Measurements from ENCODE around the gene SRC. TPM values are rescaled to one million over a fixed set of nuclear protein-coding genes. Genes with fewer than 3 reads are reported as not detected.

Gene SRC
- total RNA-seq, 2 experiments from 2014 or later, result 4.2 to 5.7 TPM

GRCh38 chr20:37305839-37306238, 40.1 kb upstream of the SRC start:
- peaks cover 16% of the 10 kb centered on the region for H3K4me1 Mint-ChIP-seq
- intact Hi-C loops (cut with DNase I, micrococcal nuclease), result no loop called here
- H3K9me3 Mint-ChIP-seq (ENCODE audit: low read depth), result no peaks in the 10 kb centered on the region
- ChIA-PET CTCF (interaction anchor here (0.6 to 1.6 kb wide), 2 partner anchors 114 to 230 kb away, joined by 3 read pairs; no protein-coding TSS in a partner anchor), POLR2A (interaction anchor here (0.7 kb wide), 1 partner anchor 17 kb away, joined by 5 read pairs; no protein-coding TSS in a partner anchor)
- DNase-seq (no peak), ATAC-seq (no peak)
- H3K27ac Mint-ChIP-seq, result no peak overlapping the region
- H3K36me3 Mint-ChIP-seq (ENCODE audit: low read depth), result peaks cover 24% of the 10 kb centered on the region
- H3K4me3 Mint-ChIP-seq, result no peak overlapping the region
- H3K27me3 Mint-ChIP-seq, result no peaks in the 10 kb centered on the region

- H3K9me3 Mint-ChIP-seq (ENCODE audit: low read depth), result no peaks in the 10 kb centered on the region
- peaks cover 16% of the 10 kb centered on the region for H3K4me1 Mint-ChIP-seq
- H3K27ac Mint-ChIP-seq, result peak overlapping the region; percentile 74
- H3K27me3 Mint-ChIP-seq, result no peaks in the 10 kb centered on the region
- ATAC-seq (peak; percentile 98), DNase-seq (peak; percentile 43)
- intact Hi-C loops (cut with DNase I, micrococcal nuclease), result loop anchor here in 1 of 2 experiments (1.0 kb wide), 1 partner anchor 19 kb away; the partner anchor contains the start of gene MANBAL
- peaks cover 20% of the 10 kb centered on the region for H3K36me3 Mint-ChIP-seq (ENCODE audit: low read depth)
- no peak overlapping the region for H3K4me3 Mint-ChIP-seq
- POLR2A ChIA-PET, result no interaction called here
- CTCF ChIA-PET, result interaction anchor here (0.6 to 0.9 kb wide), 3 partner anchors 14 to 38 kb away, joined by 3 to 5 read pairs (median 3); no protein-coding TSS in a partner anchor
Observed at GRCh38 chr20:37308086-37309050, 37.6 kb upstream of the SRC start.

GRCh38 chr20:37309290-37309689, 36.6 kb upstream of the SRC start:
- H3K9me3 Mint-ChIP-seq (ENCODE audit: low read depth), result no peaks in the 10 kb centered on the region
- peaks cover 16% of the 10 kb centered on the region for H3K4me1 Mint-ChIP-seq
- ATAC-seq, result no peak
- no peaks in the 10 kb centered on the region for H3K27me3 Mint-ChIP-seq
- peaks cover 17% of the 10 kb centered on the region for H3K36me3 Mint-ChIP-seq (ENCODE audit: low read depth)
- DNase-seq, result no peak
- CTCF ChIA-PET, result interaction anchor here (0.7 to 0.9 kb wide), 2 partner anchors 33 to 39 kb away, joined by 3 to 5 read pairs; no protein-coding TSS in a partner anchor
- intact Hi-C loops (cut with DNase I, micrococcal nuclease), result no loop called here
- no peak overlapping the region for H3K4me3 Mint-ChIP-seq
- POLR2A ChIA-PET, result no interaction called here
- peak overlapping the region; percentile 74 for H3K27ac Mint-ChIP-seq

GRCh38 chr20:37309936-37310590, 35.9 kb upstream of the SRC start:
- DNase-seq (no peak), ATAC-seq (no peak)
- Mint-ChIP-seq H3K27me3 (no peaks in the 10 kb centered on the region), H3K27ac (no peak overlapping the region), H3K36me3 (ENCODE audit: low read depth) (peaks cover 17% of the 10 kb centered on the region), H3K4me1 (peaks cover 18% of the 10 kb centered on the region), H3K4me3 (no peak overlapping the region), H3K9me3 (ENCODE audit: low read depth) (no peaks in the 10 kb centered on the region)
- POLR2A ChIA-PET, result no interaction called here
- intact Hi-C loops (cut with DNase I, micrococcal nuclease), result no loop called here
- CTCF ChIA-PET, result no interaction called here

GRCh38 chr20:37310951-37311350, 35.0 kb upstream of the SRC start:
- Mint-ChIP-seq H3K4me1 (peaks cover 27% of the 10 kb centered on the region), H3K27me3 (no peaks in the 10 kb centered on the region), H3K27ac (no peak overlapping the region), H3K36me3 (ENCODE audit: low read depth) (peaks cover 17% of the 10 kb centered on the region), H3K4me3 (no peak overlapping the region), H3K9me3 (ENCODE audit: low read depth) (no peaks in the 10 kb centered on the region)
- DNase-seq (no peak), ATAC-seq (no peak)
- CTCF ChIA-PET, result no interaction called here
- POLR2A ChIA-PET, result no interaction called here
- intact Hi-C loops (cut with DNase I, micrococcal nuclease), result no loop called here

GRCh38 chr20:37311710-37312355, 34.1 kb upstream of the SRC start:
- H3K4me3 Mint-ChIP-seq, result no peak overlapping the region
- no peak overlapping the region for H3K27ac Mint-ChIP-seq
- DNase-seq (no peak), ATAC-seq (no peak)
- H3K36me3 Mint-ChIP-seq (ENCODE audit: low read depth), result peaks cover 23% of the 10 kb centered on the region
- no peaks in the 10 kb centered on the region for H3K9me3 Mint-ChIP-seq (ENCODE audit: low read depth)
- CTCF ChIA-PET, result no interaction called here
- intact Hi-C loops (cut with DNase I, micrococcal nuclease), result no loop called here
- peaks cover 36% of the 10 kb centered on the region for H3K4me1 Mint-ChIP-seq
- no peaks in the 10 kb centered on the region for H3K27me3 Mint-ChIP-seq
- POLR2A ChIA-PET, result interaction anchor here (0.6 kb wide), 1 partner anchor 1383 kb away, joined by 3 read pairs; no protein-coding TSS in a partner anchor

GRCh38 chr20:37313546-37314091, 32.3 kb upstream of the SRC start:
- Mint-ChIP-seq H3K27me3 (no peaks in the 10 kb centered on the region), H3K27ac (no peak overlapping the region), H3K9me3 (ENCODE audit: low read depth) (no peaks in the 10 kb centered on the region), H3K4me3 (no peak overlapping the region), H3K4me1 (peaks cover 30% of the 10 kb centered on the region), H3K36me3 (ENCODE audit: low read depth) (peaks cover 23% of the 10 kb centered on the region)
- intact Hi-C loops (cut with DNase I, micrococcal nuclease), result no loop called here
- DNase-seq (no peak), ATAC-seq (no peak)
- CTCF ChIA-PET, result interaction anchor here (0.9 kb wide), 1 partner anchor 15 kb away, joined by 3 read pairs; no protein-coding TSS in a partner anchor
- POLR2A ChIA-PET, result interaction anchor here (0.5 kb wide), 1 partner anchor 68 kb away, joined by 3 read pairs; no protein-coding TSS in a partner anchor

- Mint-ChIP-seq H3K27ac (peak overlapping the region; percentile 44), H3K4me3 (no peak overlapping the region), H3K36me3 (ENCODE audit: low read depth) (peaks cover 20% of the 10 kb centered on the region), H3K27me3 (no peaks in the 10 kb centered on the region), H3K9me3 (ENCODE audit: low read depth) (no peaks in the 10 kb centered on the region), H3K4me1 (peaks cover 26% of the 10 kb centered on the region)
- DNase-seq, result no peak
- CTCF ChIA-PET, result no interaction called here
- POLR2A ChIA-PET, result interaction anchor here (0.5 kb wide), 1 partner anchor 69 kb away, joined by 3 read pairs; no protein-coding TSS in a partner anchor
- ATAC-seq, result no peak
- intact Hi-C loops (cut with DNase I, micrococcal nuclease), result no loop called here
Observed at GRCh38 chr20:37314099-37314498, 31.8 kb upstream of the SRC start.

- Mint-ChIP-seq H3K4me3 (no peak overlapping the region), H3K9me3 (ENCODE audit: low read depth) (no peaks in the 10 kb centered on the region), H3K27ac (peak overlapping the region; percentile 44), H3K27me3 (no peaks in the 10 kb centered on the region), H3K4me1 (peaks cover 24% of the 10 kb centered on the region), H3K36me3 (ENCODE audit: low read depth) (peaks cover 20% of the 10 kb centered on the region)
- ChIA-PET POLR2A (no interaction called here), CTCF (no interaction called here)
- DNase-seq, result no peak
- intact Hi-C loops (cut with DNase I, micrococcal nuclease), result no loop called here
- ATAC-seq, result no peak
Observed at GRCh38 chr20:37314617-37315016, 31.3 kb upstream of the SRC start.

- Mint-ChIP-seq H3K4me3 (no peak overlapping the region), H3K27ac (no peak overlapping the region), H3K36me3 (ENCODE audit: low read depth) (peaks cover 17% of the 10 kb centered on the region), H3K27me3 (no peaks in the 10 kb centered on the region), H3K9me3 (ENCODE audit: low read depth) (no peaks in the 10 kb centered on the region), H3K4me1 (peaks cover 24% of the 10 kb centered on the region)
- DNase-seq (no peak), ATAC-seq (no peak)
- POLR2A ChIA-PET, result no interaction called here
- CTCF ChIA-PET, result no interaction called here
- intact Hi-C loops (cut with DNase I, micrococcal nuclease), result no loop called here
Observed at GRCh38 chr20:37315021-37315451, 30.9 kb upstream of the SRC start.
